K562 treated with DMSO at 1 percent for 12 hours (cell line): Measurements from ENCODE around the gene RP2. TPM values are rescaled to one million over a fixed set of nuclear protein-coding genes. Genes with fewer than 3 reads are reported as not detected.

Experiments
- total RNA-seq: library from RNA; unstranded; fragments of 300-600 nt; gene quantifications from 2 replicates; pipeline ENCODE4 v1.2.3, GENCODE V29; 2022; ENCODE audit not compliant: insufficient read depth

The RP2 gene
- total RNA-seq, result 2.3 and 8.2 TPM in 2 replicates

DNA sequence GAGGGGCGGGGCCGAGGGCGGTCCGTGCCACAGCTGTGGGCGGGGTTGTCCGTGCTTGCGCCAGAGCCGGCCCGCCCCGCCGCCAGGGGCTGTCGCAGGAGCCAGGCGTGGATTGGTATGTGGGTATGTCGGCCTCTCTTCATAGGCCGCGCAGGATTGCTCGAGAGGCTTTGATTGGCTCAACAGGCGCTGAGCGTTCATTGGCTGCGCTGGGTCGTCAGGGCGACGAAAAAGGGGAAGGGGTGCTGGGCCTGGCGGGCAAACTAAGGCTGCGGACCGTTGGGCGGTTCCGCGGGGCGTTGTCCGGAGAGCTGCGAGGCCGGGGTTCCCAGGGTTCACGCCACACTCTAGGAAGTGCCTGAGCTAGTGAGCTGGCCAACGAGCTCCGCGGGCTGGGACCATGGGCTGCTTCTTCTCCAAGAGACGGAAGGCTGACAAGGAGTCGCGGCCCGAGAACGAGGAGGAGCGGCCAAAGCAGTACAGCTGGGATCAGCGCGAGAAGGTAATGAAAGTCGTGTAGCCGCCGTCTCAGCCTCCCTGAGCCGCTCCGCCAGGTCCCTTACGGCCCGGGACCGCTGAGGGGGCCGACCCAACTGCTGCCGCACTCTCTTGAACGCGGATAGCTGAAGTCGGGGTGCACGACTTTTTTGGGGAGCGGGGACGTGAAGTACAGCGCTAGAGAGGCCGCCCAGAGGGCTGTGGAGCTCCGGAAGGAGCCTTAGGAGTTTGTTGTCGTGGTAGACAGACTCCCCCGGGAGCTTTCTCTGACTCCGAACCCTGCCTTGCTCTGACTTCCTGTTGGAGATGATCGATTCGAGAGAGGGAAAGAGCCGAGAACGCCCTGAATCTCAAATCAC, at the start of gene RP2:
RP2 (plus strand) TSS at position 343 of the 857 bp plus-strand sequence; CDS start at position 401, 58 bp downstream.

DNA sequence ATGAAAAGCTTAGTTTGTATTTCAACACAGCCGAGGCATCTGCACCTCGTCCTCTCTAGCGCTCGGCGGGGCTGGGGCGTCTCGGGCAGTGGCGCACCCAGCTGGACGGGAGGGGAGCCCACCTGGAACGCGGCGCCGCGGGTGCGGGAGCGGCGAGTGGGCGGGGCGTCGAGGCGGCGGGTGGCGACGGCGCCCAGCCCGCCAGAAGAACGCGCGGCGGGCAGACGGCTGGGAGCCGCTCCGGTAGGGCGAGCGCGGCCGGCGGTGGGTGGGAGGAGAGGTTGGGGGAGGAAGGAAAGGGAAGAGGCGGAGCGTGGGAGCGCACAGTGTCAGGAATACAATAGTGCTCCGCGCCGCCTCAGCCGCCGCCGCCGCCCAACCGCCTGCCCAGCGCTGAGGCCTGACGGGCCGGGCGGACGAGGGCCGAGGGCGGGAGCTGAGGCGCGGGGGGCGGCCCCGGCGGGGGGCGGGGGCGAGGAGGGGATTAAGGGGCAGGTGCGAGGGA, 75.3 kb downstream of the RP2 start, which contains the start of gene JADE3:
JADE3 (plus strand) TSS at position 324 of the 505 bp plus-strand sequence. CDS start 72,474 bp downstream, outside the sequence.

Other genes starting within 250 kb of the RP2 start
- not detected in 2 replicates for gene SLC9A7, start 77.9 kb upstream of the RP2 start, total RNA-seq
- 1.4 and 6.8 TPM in 2 replicates for gene JADE3, start 75.4 kb downstream of the RP2 start, total RNA-seq
- not detected in 2 replicates for gene RGN, start 241.4 kb downstream of the RP2 start, total RNA-seq